Hepatocyte (in vitro differentiated cells): ENCODE measurements around the gene CDK6. TPM values are rescaled to one million over a fixed set of nuclear protein-coding genes. Genes with fewer than 3 reads are reported as not detected.

Experiments used
- DNase-seq: peaks from one replicate; pipeline ENCODE4 v3.0.0-alpha.2; 2016; ENCODE audit warnings: low spot score
- H2AFZ ChIP-seq: fragments of 200-600 bp; sonication (generic); 2 replicates; pipeline ENCODE4 v1.6.0; 2016; ENCODE audit warnings: antibody characterized with exemption, mild to moderate bottlenecking
- H3K27ac ChIP-seq: fragments of 200-600 bp; sonication (generic); 2 replicates; pipeline ENCODE4 v1.5.1; 2016; ENCODE audit warnings: mild to moderate bottlenecking
- H3K27me3 ChIP-seq: fragments of 200-600 bp; sonication (generic); 2 replicates; pipeline ENCODE4 v1.6.1; 2016
- H3K36me3 ChIP-seq: fragments of 200-600 bp; sonication (generic); replicated peaks from 2 replicates; pipeline ENCODE4 v1.5.1; 2016; ENCODE audit warnings: low read depth; ENCODE audit not compliant: insufficient read depth
- H3K4me1 ChIP-seq: fragments of 200-600 bp; sonication (generic); 2 replicates; pipeline ENCODE4 v1.5.1; 2016; ENCODE audit warnings: mild to moderate bottlenecking, moderate library complexity; ENCODE audit not compliant: insufficient read depth
- H3K4me2 ChIP-seq: fragments of 200-600 bp; sonication (generic); 2 replicates; pipeline ENCODE4 v1.6.0; 2016
- H3K4me3 ChIP-seq: fragments of 200-600 bp; sonication (generic); 2 replicates; pipeline ENCODE4 v1.5.1; 2016; ENCODE audit warnings: mild to moderate bottlenecking
- H3K79me2 ChIP-seq: fragments of 200-600 bp; sonication (generic); 2 replicates; pipeline ENCODE4 v1.6.0; 2017; ENCODE audit warnings: mild to moderate bottlenecking
- H3K9me2 ChIP-seq: fragments of 200-600 bp; sonication (generic); replicated peaks from 2 replicates; pipeline ENCODE4 v1.6.0; 2017; ENCODE audit warnings: mild to moderate bottlenecking; ENCODE audit not compliant: insufficient read depth
- H3K9me3 ChIP-seq: fragments of 200-600 bp; sonication (generic); 2 replicates; pipeline ENCODE4 v1.5.1; 2016; ENCODE audit warnings: low read depth, mild to moderate bottlenecking
- H4K20me1 ChIP-seq: fragments of 200-600 bp; sonication (generic); 2 replicates; pipeline ENCODE4 v1.6.0; 2016; ENCODE audit warnings: mild to moderate bottlenecking; ENCODE audit not compliant: insufficient read depth, poor library complexity, severe bottlenecking
- EZH2 ChIP-seq: fragments of 200-600 bp; sonication (generic); IDR thresholded peaks from 2 replicates; pipeline ENCODE4 v1.6.1; 2016; ENCODE audit warnings: antibody characterized with exemption, mild to moderate bottlenecking, borderline replicate concordance
- EZH2phosphoT487 ChIP-seq: fragments of 200-600 bp; sonication (generic); IDR thresholded peaks from one replicate; pipeline ENCODE4 v1.6.1; 2018; ENCODE audit warnings: antibody characterized with exemption, mild to moderate bottlenecking, low read depth, moderate library complexity; ENCODE audit not compliant: unreplicated experiment, severe bottlenecking
- WGBS: methylation state at CpG from one replicate; pipeline ENCODE4 v1.1.6; 2016; ENCODE audit warnings: low lambda C conversion rate; ENCODE audit errors: missing lambda C conversion rate; 5-methylcytosine and 5-hydroxymethylcytosine counted together
- polyA plus RNA-seq: library from polyadenylated mRNA; unstranded; fragments of >200 nt; fragmentation: Nextera tagmentation; extraction: Ambion mirVana; gene quantifications from 2 replicates; pipeline ENCODE4 v1.2.1, GENCODE V29; 2016
- small RNA-seq: library from RNA; depleted of rRNA; stranded (forward); fragments of <200 nt; gene quantifications from one replicate; pipeline ENCODE3, GENCODE V24; 2014
- total RNA-seq: library from RNA; depleted of rRNA; stranded (reverse); fragments of >200 nt; gene quantifications from 2 replicates; pipeline ENCODE4 v1.2.3, GENCODE V29; 2014
- TF ChIP-seq, protein P1 (sequence below): fragments of 200-600 bp; sonication (generic); IDR thresholded peaks from 2 replicates; pipeline ENCODE4 v1.5.1; 2016; ENCODE audit warnings: antibody characterized with exemption, mild to moderate bottlenecking; ENCODE audit not compliant: poor library complexity

The CDK6 gene
- total and polyA plus RNA-seq, 2 experiments from 2014 or later = 18.7 to 64.5 TPM

DNA sequence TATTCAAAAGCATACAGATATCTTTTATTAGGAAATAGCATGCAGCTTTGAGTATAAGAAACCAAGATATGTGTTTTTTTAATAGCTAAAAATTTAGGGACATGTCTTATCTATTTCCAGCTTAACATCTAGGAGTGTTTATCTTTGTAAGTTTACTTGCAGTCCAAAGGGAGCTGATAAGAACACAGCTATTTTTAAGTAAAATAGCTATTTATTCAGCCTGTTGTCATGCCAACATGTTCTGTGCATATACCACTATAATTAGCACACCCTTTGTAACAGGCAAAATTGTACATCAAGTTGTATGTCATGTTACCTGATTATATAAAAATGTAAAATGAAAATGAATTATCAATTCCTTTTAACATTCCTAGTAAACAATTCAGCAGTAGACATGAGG, 275.8 kb downstream of the CDK6 start:
- no peaks in the 10 kb centered on the region for H3K9me3 ChIP-seq
- H3K4me3 ChIP-seq = no peak overlapping the region
- H3K4me1 ChIP-seq = no peaks in the 10 kb centered on the region
- no peaks in the 10 kb centered on the region for H3K27me3 ChIP-seq
- TF ChIP-seq EZH2phosphoT487 = no peak
- no peak for TF ChIP-seq EZH2
- TF ChIP-seq, protein P1, sequence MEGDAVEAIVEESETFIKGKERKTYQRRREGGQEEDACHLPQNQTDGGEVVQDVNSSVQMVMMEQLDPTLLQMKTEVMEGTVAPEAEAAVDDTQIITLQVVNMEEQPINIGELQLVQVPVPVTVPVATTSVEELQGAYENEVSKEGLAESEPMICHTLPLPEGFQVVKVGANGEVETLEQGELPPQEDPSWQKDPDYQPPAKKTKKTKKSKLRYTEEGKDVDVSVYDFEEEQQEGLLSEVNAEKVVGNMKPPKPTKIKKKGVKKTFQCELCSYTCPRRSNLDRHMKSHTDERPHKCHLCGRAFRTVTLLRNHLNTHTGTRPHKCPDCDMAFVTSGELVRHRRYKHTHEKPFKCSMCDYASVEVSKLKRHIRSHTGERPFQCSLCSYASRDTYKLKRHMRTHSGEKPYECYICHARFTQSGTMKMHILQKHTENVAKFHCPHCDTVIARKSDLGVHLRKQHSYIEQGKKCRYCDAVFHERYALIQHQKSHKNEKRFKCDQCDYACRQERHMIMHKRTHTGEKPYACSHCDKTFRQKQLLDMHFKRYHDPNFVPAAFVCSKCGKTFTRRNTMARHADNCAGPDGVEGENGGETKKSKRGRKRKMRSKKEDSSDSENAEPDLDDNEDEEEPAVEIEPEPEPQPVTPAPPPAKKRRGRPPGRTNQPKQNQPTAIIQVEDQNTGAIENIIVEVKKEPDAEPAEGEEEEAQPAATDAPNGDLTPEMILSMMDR = no peak
- no peak overlapping the region for H3K27ac ChIP-seq
- no peak overlapping the region for H2AFZ ChIP-seq
- H4K20me1 ChIP-seq = no peaks in the 10 kb centered on the region
- H3K79me2 ChIP-seq = no peaks in the 10 kb centered on the region
- no peaks in the 10 kb centered on the region for H3K36me3 ChIP-seq
- no peak for DNase-seq
- H3K9me2 ChIP-seq = no peaks in the 10 kb centered on the region
- H3K4me2 ChIP-seq = no peak overlapping the region

DNA sequence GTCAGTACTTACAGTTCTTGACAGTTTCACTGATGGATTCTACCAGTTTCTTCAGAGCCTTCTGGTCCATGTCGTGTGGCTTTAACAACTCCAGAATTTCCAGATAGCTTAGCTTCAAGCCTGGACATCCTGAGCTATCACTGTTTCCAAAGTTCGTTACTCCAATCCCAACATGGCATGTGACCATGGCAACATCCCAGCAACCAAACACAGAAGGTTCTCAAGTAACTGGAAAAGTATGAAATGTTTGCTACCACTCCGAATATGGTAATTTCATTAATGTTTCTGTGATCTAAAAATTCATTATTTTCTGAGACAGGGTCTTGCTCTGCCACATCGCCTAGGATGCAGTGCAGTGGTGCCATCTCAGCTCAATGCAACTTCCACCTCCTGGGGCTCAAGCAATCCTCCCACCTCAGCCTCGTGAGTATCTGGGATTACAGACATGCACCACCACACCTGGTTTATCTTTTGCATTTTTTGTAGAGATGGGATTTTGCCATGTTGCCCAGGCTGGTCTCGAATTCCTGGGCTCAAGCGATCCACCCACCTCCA, 278.5 kb downstream of the CDK6 start:
- DNase-seq = no peak
- H3K27ac ChIP-seq = no peak overlapping the region
- H3K27me3 ChIP-seq = no peaks in the 10 kb centered on the region
- no peaks in the 10 kb centered on the region for H4K20me1 ChIP-seq
- no peaks in the 10 kb centered on the region for H3K36me3 ChIP-seq
- no peaks in the 10 kb centered on the region for H3K79me2 ChIP-seq
- TF ChIP-seq, protein P1 = no peak
- TF ChIP-seq EZH2phosphoT487 (no peak), EZH2 (no peak)
- no peaks in the 10 kb centered on the region for H3K9me2 ChIP-seq
- H3K4me2 ChIP-seq = no peak overlapping the region
- no peaks in the 10 kb centered on the region for H3K9me3 ChIP-seq
- H3K4me3 ChIP-seq = no peak overlapping the region
- H3K4me1 ChIP-seq = no peaks in the 10 kb centered on the region
- 95% methylated on average over 7 of the region's 7 CpGs for WGBS
- H2AFZ ChIP-seq = no peak overlapping the region

DNA sequence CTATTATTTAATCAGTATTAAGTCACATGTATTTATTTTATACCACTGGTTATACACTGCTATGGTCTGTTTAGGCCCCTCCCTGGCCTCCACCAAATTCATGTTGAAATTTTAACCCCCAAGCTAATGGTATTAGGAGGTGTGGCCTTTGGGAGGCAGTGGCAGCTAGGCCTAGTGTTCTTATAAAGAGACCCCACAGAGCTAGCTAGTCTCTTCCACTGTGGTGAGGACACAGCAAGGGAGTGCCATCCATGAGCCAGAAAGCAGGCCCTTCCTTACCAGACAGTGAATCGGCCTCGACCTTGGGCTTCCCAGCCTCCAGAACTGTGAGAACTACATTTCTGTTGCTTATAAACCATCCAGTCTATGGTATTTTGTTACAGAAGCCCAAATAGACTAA, 279.1 kb downstream of the CDK6 start:
- no peak for DNase-seq
- Histone ChIP-seq H4K20me1 (no peaks in the 10 kb centered on the region), H3K4me3 (no peak overlapping the region), H3K27ac (no peak overlapping the region), H3K4me2 (no peak overlapping the region), H3K36me3 (no peaks in the 10 kb centered on the region), H2AFZ (no peak overlapping the region), H3K4me1 (no peaks in the 10 kb centered on the region), H3K9me2 (no peaks in the 10 kb centered on the region), H3K9me3 (no peaks in the 10 kb centered on the region), H3K27me3 (no peaks in the 10 kb centered on the region), H3K79me2 (no peaks in the 10 kb centered on the region)
- TF ChIP-seq EZH2phosphoT487 (no peak), EZH2 (no peak)
- TF ChIP-seq, protein P1 = no peak
- 98% methylated on average over 2 of the region's 2 CpGs for WGBS

Small RNAs within 50 kb of the gene (small RNA-seq; reads per million reads assigned to genes)
- gene RNU6-10P = not detected

Other genes starting within 250 kb of the CDK6 start
- 24.1 and 28.2 TPM in 2 replicates for gene FAM133B, start 246.2 kb downstream of the CDK6 start, total RNA-seq
- 29.8 and 38.8 TPM in 2 replicates for gene FAM133B, start 246.2 kb downstream of the CDK6 start, polyA plus RNA-seq